CD4-positive, alpha-beta T cell treated with Interleukin-17A for 1 hour (primary cell): ENCODE measurements around the gene SATB1.

Experiments used
- DNase-seq: peaks from one replicate; pipeline ENCODE4 v3.0.0-alpha.2; 2020

Gene SATB1

DNA sequence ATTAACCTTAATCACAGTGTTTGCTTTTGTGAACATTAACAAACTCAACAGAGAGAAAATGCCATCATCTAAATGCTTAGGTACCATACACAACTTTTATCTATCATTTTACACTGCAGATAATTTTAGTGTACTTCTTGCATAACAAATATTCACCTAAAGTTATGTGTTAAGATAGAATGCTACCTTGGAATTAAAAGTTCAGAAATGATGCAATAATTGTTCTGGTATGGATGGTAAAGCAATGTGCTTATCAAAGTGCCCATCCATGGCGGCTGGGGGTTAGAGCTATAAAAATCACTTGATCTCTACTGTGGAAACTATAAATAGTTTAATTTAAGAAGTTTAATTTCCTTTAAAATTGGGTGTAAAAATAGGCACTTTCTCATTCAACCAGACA lies 28.7 kb downstream of the SATB1 start:
- DNase-seq, result no peak

DNA sequence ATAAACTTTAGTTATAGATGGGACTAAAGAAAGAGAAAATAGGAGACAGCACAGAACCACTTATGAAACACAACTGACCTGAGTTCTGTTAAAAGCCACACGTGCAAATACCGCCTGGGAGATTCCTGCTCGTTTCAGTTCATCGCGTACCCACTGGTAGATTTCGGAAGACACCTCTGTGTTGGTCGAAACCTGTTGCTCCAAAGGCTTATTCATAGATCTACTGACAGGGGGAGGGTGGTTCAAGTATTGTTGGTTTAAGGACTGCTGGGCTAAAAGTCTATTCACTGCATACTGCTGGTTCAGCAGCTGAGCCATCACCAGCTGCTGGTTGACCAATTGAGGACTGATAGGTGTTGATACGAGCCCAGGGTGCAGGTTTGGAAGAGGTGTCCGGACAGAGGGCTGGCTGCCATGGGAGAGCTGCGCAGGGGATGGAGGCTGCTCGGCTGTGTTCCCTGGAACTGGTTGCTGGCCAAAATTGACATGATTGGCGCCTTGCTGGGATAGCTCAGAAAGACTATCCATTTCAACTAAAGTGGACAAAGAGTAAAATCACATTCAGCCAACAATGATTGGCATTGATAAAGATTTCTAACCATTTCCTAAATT lies 30.6 kb downstream of the SATB1 start:
- DNase-seq, result no peak

DNA sequence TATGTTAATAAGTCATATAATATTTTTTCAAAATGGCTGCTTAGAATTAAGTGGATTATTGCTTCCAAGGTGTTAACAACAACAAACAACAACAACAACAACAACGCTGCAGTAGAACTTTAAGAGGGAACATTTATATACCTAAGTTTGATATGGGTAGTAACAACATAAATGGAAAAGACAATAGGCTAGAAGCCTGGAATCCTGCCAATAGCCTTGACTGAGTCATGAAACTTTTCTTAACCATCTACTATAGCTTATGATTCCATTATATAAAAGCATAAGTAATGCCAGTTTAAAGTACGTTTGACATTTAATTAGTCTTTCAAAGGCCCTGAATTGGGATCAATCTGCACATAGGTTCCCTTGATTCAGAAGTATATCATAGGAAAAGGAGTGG lies 31.2 kb downstream of the SATB1 start:
- DNase-seq, result no peak

DNA sequence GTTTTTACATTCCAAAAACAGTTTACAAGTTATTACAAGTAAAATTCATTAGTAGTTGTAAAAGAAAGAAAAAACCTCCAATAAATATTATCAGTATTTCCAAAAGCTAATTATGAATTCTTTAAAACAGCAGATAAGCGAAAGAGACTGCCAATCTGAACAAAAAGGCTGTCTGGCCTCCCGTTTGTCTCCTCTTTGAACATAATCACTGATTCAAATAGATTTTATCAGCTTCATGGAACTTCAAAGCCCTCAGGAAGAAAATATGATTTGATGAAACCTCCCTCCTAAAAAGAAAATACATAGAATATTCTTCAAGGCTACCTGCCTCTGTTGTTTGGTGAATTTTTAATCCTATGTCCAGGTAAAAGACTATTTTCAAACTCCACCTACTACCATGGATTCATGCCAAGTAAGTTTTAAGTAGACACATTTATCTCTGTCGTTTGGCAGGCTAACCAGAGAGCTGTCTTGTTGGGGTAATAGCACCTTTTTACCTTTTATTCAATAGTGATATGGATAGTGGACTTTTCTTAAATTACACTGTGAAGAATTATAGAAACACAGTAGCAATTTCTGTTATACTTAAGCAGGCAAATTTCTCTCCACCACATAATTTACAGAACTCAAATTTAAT lies 35.0 kb downstream of the SATB1 start:
- DNase-seq, result no peak

DNA sequence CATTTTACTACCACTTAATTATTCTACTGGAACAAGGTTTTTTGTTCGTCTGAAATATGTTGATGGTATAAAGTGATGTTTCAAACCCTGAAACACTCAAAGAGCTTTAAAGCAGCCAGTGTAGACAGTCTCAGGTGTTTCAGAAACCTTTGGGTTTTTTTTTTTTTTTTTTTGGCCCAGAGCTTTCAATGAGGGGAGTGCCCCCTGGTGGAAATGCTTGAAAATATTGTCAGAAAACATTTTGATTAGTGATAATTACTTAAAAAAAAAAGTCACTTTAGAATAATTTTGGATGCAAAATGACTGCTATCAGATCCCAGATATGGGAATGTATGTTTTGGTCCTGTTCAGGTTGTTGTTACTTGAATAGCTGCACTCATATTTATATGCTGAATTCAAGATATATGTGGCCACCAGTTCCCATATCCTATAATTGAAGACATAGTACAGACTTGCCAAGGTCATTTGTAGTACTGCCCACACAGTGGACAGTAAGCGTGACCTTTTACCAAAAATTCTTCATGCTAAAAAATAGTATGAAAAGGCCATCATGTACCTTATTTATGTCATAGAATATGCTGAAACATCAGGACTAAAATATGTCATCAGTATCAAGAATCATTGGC lies 35.9 kb downstream of the SATB1 start:
- DNase-seq, result peak; percentile 58

DNA sequence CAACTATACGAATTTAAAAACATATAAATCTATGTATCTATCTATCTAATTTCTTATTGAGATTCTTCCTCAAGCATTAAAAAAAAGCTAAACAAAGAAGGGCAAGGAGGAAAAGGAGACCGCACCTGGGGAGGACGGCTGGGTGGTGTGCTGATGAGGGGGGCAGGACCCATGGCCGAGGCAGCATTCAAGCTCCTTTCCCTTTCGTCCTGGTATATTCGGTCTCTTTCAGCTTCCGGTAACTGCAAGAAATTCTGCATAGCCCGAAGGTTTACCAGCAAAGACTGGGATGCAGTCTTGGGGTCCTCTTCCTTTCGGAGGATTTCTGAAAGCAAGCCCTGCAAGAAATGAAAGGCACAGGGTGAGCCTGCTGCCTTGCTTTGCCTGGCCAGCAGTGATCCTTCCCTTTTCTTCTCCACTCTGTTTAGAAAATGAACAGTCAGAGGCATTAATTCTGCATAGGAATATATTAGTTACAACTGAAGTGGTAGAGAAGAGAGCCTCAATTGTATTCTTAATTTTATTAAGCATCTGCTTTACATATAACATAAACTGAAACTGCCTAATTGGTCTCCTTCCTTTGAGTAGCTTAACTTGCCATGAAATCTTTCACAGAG lies 38.8 kb downstream of the SATB1 start:
- DNase-seq, result no peak

GRCh38 chr3:18385706-18386105 lies 39.4 kb downstream of the SATB1 start:
- DNase-seq, result no peak

DNA sequence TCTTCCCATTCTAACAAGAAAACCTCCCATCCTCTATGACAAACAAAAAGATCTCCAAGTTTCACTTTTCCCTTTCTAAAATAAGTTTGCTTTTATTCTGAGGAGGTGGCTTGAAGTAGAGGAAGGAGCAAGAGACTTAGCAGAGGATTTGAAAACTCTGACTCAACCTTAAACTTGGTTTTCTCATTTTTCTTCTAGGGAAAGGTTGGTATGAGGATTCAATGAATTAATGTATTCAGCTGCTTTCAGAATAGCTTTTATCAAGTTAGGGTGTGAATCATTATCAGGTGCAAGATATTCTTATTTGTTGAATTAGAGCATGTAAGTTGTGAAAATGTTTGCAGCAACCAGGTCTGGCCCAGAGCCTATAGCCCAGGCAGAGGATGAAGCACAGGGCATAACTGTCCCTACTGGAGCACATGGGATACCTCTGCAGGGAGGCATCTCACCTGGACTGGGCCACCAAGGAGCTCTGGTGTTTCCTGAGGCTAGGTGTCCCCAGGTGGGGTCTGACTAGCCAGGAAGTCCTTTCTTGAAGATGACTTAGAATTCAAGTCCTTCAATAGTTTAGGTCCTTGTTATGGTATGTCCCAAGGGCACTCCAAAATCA lies 42.3 kb downstream of the SATB1 start:
- DNase-seq, result no peak

GRCh38 chr3:18379647-18380046 lies 45.5 kb downstream of the SATB1 start:
- DNase-seq, result no peak

GRCh38 chr3:18378218-18378617 lies 46.9 kb downstream of the SATB1 start:
- no peak for DNase-seq

- no peak for DNase-seq
These were observed 48.5 kb downstream of the SATB1 start for GRCh38 chr3:18376682-18377081.

DNA sequence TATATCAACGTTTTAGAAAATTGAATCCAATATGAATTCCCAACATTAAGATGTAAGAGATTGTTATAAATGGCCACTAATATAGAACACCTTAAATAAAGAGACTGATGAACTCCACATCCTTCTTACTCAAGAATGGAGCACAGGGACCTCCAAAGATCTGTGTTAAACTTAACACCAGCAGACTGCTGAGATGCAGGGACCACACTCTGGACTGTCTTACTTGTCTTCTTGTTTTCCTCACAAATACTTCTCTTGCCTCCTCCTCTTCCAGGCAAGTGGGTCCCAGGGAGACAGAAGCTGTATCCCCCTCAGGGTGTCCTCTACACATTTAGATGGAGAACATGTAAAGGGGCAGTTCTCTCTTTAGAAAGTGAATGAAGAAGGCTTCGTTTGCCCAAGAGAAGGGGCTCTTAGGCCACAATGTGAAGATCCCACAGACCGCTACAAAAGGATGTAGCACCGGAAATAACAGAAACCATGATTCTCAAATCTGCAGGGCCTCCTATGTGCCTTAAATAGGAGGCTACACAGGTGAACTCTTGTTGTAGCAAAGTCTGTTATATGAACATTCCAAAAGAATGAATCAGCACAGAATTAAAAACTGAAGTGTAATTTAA lies 52.2 kb downstream of the SATB1 start:
- peak; percentile 34 for DNase-seq

- no peak for DNase-seq
These were observed 54.5 kb downstream of the SATB1 start for GRCh38 chr3:18370672-18371071.

GRCh38 chr3:18369551-18370185 lies 55.5 kb downstream of the SATB1 start:
- no peak for DNase-seq

- no peak for DNase-seq
These were observed 58.9 kb downstream of the SATB1 start for GRCh38 chr3:18366258-18366657.

- DNase-seq, result no peak
These were observed 61.8 kb downstream of the SATB1 start for GRCh38 chr3:18363338-18363737.

DNA sequence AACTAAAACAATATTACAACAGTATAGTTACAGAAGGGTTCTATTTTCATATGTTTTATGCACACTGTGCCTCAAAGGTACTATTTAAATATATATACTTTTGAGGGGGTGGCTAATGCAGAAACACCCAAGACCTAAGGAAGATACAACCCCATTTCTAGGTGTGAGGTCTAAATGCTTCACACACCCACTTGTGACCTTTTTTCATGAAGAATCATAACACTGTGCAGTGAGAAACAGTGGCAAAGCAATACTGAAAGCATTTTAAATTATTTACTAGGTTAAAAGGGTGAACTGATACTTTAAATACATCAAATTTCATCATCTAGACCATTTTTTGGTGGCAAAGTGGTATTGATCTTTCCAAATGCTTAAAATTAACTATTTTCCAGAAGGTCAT lies 67.4 kb downstream of the SATB1 start:
- DNase-seq, result no peak

DNA sequence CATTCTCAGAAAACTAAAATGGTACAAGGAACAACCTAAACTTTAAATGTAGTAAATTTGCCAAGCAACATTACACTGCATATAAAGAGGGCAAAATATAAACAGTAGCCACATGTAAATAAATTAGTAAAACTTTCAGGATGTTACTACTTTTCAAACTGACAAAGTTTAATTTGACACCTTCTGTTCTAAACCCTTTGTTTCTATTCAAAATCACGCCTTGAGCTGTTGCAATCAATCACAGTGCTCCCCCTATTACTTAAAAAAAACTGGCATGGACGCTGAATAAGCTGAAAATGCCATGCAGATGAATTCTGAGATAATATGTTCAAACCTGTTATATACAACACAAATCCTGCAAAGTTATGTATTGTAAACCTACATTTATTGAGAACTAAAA lies 69.3 kb downstream of the SATB1 start:
- DNase-seq, result no peak

DNA sequence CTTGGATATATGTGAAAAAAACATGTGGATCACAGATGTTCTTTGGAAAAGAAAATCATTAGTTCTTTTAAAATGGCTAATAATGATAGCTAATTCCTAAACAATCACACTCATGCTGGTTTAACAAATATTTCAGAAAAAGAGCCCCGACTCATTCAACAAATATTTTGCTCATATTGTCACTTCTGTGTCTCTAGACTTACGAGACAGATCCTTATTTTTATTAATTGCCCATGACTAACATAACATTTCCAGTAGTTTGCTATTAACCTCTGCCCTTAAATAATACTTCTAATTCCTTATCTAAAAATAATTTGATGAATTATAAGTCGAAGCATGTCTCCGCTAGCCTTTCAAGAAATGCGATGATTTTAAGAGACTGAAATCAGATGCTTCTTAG lies 70.4 kb downstream of the SATB1 start:
- DNase-seq, result no peak

DNA sequence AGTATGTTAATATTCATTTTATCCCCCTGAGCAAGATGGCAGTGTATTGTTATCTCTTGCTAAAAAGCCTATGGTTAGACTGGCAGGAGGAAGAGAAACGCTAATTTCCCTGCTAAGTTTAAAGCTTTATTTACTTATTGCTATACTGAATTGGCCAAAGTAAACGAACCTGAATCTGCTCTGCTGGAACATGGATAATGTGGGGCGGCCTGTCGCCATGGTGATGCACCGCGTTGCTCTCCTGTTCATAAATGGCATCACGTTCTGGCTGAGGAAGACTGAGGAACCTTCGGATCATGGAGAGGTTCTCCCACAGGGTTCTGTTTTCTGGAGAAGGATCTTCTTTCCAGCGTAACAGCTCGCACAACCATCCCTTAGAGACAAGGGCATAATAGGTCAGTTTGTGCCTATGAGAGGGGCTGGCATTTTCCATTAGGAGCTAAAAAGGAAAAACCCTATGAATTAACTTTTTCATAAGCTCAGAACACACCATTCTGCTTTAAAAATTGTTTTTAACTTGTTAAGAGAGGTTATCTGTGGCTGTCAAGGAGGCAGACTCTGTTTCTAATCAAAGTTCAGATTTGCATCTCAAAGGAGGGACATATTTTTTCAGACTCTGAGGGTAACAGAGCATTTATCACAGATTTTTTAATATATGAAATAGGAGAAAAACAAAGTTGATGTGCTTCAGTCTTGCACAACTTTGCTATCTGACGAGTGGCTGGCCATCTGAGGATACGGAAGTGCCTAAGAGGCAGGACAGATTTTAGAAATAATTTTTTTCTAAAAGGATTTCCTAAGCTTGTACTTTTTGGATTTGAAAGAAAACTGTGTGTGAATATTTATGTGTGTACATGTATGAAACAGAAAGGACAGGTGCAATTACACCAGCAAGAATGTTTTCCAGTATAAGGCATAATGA lies 73.1 kb downstream of the SATB1 start:
- no peak for DNase-seq

DNA sequence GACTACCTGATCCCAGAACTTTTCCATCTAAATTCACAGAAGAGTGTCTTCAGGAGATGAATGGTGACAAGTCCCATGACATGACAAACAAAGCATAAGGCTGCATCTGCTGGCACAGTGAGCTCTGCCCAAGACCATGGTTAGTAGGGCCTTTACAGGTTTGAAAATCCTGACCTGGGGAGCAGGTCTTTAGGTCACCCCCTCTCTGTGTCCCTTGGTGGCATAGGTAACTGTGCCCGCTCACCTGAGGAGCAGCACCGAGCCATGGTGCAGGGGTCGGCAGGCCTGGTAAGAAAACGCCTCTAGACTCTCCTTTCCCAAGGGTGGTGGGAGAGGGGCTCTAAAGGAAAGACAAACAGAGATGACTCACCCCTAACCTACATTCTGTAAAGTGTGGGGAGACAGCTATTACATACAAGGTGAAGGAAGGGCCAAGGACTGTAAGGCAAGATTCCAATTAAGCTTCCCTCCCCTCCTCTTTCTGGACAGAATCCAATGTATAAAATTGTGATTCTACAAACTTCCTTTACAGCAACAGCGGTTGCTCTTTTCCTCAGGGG lies 74.0 kb downstream of the SATB1 start:
- no peak for DNase-seq
